ENCODE data around the gene MTMR2. TPM values are rescaled to one million over a fixed set of nuclear protein-coding genes. Genes with fewer than 3 reads are reported as not detected.

Gene MTMR2
- total and polyA plus RNA-seq, 2 of the 13 experiments (the other 11 are each of a cell fraction or from before 2014, with no cell fraction given): 12.7 to 22.3 TPM

- H3K4me3 ChIP-seq (replicated peaks in 1 of 3; ENCODE audit: insufficient read depth in 1 of 3, low read depth in 2 of 3, low read length in 3 of 3): no peak overlapping the region
- POLR2A ChIA-PET: no interaction called here
These were observed 129.8 kb downstream of the MTMR2 start for GRCh38 chr11:95794086-95794485.

More at GRCh38 chr11:95794086-95794485, 129.8 kb downstream of the MTMR2 start:
- Histone ChIP-seq H3K27ac (ENCODE audit: extremely low read length, insufficient read depth, low read length) (no peak overlapping the region), H3K27me3 (ENCODE audit: control insufficient read depth in 1 of 2, insufficient read depth in 2 of 2, low read length in 2 of 2) (no peaks in the 10 kb centered on the region; a peak in 1 of 5 replicates), H3K79me2 (ENCODE audit: insufficient read depth, low read length) (peaks cover 76% of the 10 kb centered on the region), H3K9me3 (ENCODE audit: low read length) (no peaks in the 10 kb centered on the region), H3K36me3 (replicated peaks in 1 of 2; ENCODE audit: control insufficient read depth in 1 of 2, insufficient read depth in 2 of 2, low read length in 2 of 2) (peaks cover under 1 to 2% of the 10 kb centered on the region in 2 experiments; a peak in 4 of 5 replicates), H3K4me2 (ENCODE audit: low read depth, low read length) (no peak overlapping the region), H3K4me1 (ENCODE audit: insufficient read depth, low read length) (peaks cover 47% of the 10 kb centered on the region), H4K20me1 (ENCODE audit: insufficient read depth, low read length) (no peaks in the 10 kb centered on the region; the same call in 1 of the 2 replicates), H2AFZ (ENCODE audit: low read length) (no peak overlapping the region), H3K9ac (ENCODE audit: insufficient read depth, low read depth, low read length) (no peak overlapping the region)
- in situ Hi-C loops (cut with HindIII; ENCODE audit: extremely low pct_ligation_motif_present, low pct_unique_long_range_greater_than_20kb) (no loop called here), intact Hi-C loops (cut with micrococcal nuclease; ENCODE audit: unreplicated experiment) (no loop called here)
- CTCF ChIA-PET (ENCODE audit: low intra/inter-chr PET ratio, low total read pairs): no interaction called here
- no TSS peak for BruUV-seq (replicated peaks)
- ATAC-seq (no peak), DNase-seq (ENCODE audit: low spot score) (no peak), FAIRE-seq (no peak)
- 92% methylated on average over 5 of the region's 5 CpGs for WGBS (ENCODE audit: low lambda C conversion rate)
- no peak for TF ChIP-seq FOXP1 (IDR thresholded peaks at IDR 0.05)
- TF ChIP-seq FOXP1 (CRISPR knock-in tag; IDR thresholded peaks at IDR 0.05): no peak
- TF ChIP-seq ZBTB43 (CRISPR knock-in tag; conservative IDR thresholded peaks at IDR 0.05): no peak
- TF ChIP-seq MAFK (conservative IDR thresholded peaks at IDR 0.05 in 1 of 2, IDR thresholded peaks at IDR 0.05 in 1 of 2; ENCODE audit: low read length in 2 of 2): 0 out of 4 replicates have a peak, but pooled peaks of 1 of the 2 experiments have one; percentile 1
- no peak for TF ChIP-seq FOXO1 (CRISPR knock-in tag; IDR thresholded peaks at IDR 0.05)
- no peak for TF ChIP-seq ZNF720 (CRISPR knock-in tag; IDR thresholded peaks at IDR 0.05)
- no peak for TF ChIP-seq ZNF20 (CRISPR knock-in tag; IDR thresholded peaks at IDR 0.05)
- TF ChIP-seq THAP7 (CRISPR knock-in tag; IDR thresholded peaks at IDR 0.05): no peak
- TF ChIP-seq GTF3A (CRISPR knock-in tag; conservative IDR thresholded peaks at IDR 0.05): no peak

Measured in HepG2 (cell line).